ENCODE results near the gene CACNA1I. TPM values are rescaled to one million over a fixed set of nuclear protein-coding genes. Genes with fewer than 3 reads are reported as not detected.
"Not testable (repeated sequence)": the region's sequence is repeated elsewhere in the genome, so short reads cannot be mapped to it uniquely, and the experiment has no call there.

CACNA1I gene
- 1 to 10 TPM in 1 of 6 donors, under 1 TPM in 5; 0.15 to 4.2 (median 0.34) TPM for total RNA-seq

DNA sequence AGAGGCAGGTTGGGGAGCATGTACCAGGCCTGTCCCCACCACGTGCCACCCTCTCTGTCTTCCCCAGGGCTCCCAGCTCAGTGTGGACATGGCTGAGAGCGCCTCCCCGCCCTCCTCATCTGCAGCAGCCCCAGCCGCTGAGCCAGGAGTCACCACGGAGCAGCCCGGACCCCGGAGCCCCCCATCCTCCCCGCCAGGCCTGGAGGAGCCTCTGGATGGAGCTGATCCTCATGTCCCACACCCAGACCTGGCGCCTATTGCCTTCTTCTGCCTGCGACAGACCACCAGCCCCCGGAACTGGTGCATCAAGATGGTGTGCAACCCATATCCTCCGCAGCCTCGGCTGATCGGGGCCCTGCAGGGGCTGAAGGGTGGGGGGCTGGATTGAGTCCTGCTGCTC lies at the start of gene CACNA1I:
CACNA1I (plus strand) TSS at position 89 of the 400 bp plus-strand sequence; CDS start at position 89, 0 bp downstream.
- no peak for DNase-seq
- no peak for TF ChIP-seq POLR2AphosphoS5 (IDR thresholded peaks at IDR 0.05)
- H3K4me1 ChIP-seq: peaks cover 0 to 2% (median 0%) of the 10 kb centered on the region in 4 donors
- H3K27me3 ChIP-seq: no peaks in the 10 kb centered on the region
- ATAC-seq (ENCODE audit: low FRiP score in 2 of 2): no peak
- no peak within 1 kb of the TSS for H3K27ac ChIP-seq
- 81% methylated on average over 14 of the region's 14 CpGs; no CpG with 5 or more reads in 1 of the 2 donors for WGBS, 2 donors
- H3K4me3 ChIP-seq: no peak within 1 kb of the TSS
- no peaks in the 10 kb centered on the region for H3K9me3 ChIP-seq
- no peaks in the 10 kb centered on the region for H3K36me3 ChIP-seq

GRCh38 chr22:39521106-39521885 lies 49.3 kb upstream of the CACNA1I start:
- peak in 1 of 2 donors; percentile 88 for DNase-seq
- H3K9me3 ChIP-seq; ATAC-seq (ENCODE audit: low FRiP score in 2 of 2); H3K27me3 ChIP-seq: not testable (repeated sequence)
- Histone ChIP-seq H3K4me1 (peaks cover 45 to 60% (median 56%) of the 10 kb centered on the region in 4 donors), H3K4me3 (peak overlapping the region; percentile 76 to 98 (median 96)), H3K27ac (peak overlapping the region; percentile 98 to 100 (median 99)), H3K36me3 (peaks cover 19 to 51% (median 34%) of the 10 kb centered on the region in 4 donors)
- WGBS, 2 donors: 0 to 3% methylated on average over 1 to 28 of the region's 28 CpGs

GRCh38 chr22:39522091-39522490 lies 48.5 kb upstream of the CACNA1I start:
- not testable (repeated sequence) for DNase-seq; ATAC-seq (ENCODE audit: low FRiP score in 2 of 2); H3K27me3 ChIP-seq; H3K9me3 ChIP-seq
- Histone ChIP-seq H3K4me1 (peaks cover 50 to 66% (median 58%) of the 10 kb centered on the region in 4 donors), H3K27ac (peak overlapping the region; percentile 98 to 100 (median 99)), H3K36me3 (peaks cover 19 to 44% (median 34%) of the 10 kb centered on the region in 4 donors), H3K4me3 (peak overlapping the region; percentile 76 to 98 (median 96))
- 21 to 25% methylated on average over 5 of the region's 5 CpGs for WGBS, 2 donors

DNA sequence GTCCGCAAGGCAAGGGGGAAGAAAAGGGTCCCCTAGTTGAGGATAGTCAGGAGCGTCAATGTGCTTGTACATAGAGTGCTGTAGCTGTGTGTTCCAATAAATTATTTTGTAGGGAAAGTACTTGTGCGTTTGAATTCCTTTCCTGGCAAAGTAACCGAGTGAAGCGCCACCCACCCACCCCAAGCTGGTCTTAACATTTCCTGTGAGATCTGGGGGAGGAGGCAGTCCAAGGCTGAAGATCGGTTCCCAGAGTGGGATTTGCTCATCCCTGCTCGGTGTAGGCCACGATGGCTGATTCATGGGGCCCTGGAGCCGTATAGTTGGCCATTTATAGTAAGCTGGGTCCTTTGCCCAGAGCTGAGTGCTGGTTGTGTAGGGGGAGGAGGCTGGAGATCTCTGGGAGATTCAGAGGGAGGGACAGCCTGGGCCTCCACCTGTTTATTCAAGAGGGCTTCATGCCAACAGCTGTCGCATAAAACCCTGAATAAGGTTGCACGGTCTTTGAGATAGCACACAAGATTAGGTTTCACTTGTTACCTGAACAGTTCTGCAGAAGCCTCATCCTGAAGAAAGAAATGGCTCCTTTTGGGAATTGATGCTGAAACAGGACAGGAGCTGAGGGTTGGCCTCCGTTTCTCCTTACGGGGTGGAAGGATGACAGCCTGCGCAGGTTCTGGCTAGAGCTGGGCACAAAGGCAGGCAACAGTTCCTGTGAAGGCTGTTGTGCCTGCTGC lies 47.8 kb upstream of the CACNA1I start:
- peak overlapping the region; percentile 36 to 98 (median 87) for H3K4me3 ChIP-seq
- no peaks in the 10 kb centered on the region for H3K27me3 ChIP-seq
- H3K4me1 ChIP-seq: peaks cover 55 to 72% (median 63%) of the 10 kb centered on the region in 4 donors
- TF ChIP-seq EP300 (IDR thresholded peaks at IDR 0.05) (no peak), POLR2A (IDR thresholded peaks at IDR 0.05) (peak in 1 of 4 donors; percentile 33), POLR2AphosphoS5 (IDR thresholded peaks at IDR 0.05) (peak in 1 of 2 donors; percentile 4)
- H3K27ac ChIP-seq: peak overlapping the region; percentile 6 to 100 (median 98)
- ATAC-seq (ENCODE audit: low FRiP score in 2 of 2): no peak
- H3K36me3 ChIP-seq: peaks cover 19 to 44% (median 34%) of the 10 kb centered on the region in 4 donors
- H3K9me3 ChIP-seq: no peaks in the 10 kb centered on the region
- 23% methylated on average over 9 to 14 of the region's 14 CpGs for WGBS, 2 donors
- DNase-seq: no peak

DNA sequence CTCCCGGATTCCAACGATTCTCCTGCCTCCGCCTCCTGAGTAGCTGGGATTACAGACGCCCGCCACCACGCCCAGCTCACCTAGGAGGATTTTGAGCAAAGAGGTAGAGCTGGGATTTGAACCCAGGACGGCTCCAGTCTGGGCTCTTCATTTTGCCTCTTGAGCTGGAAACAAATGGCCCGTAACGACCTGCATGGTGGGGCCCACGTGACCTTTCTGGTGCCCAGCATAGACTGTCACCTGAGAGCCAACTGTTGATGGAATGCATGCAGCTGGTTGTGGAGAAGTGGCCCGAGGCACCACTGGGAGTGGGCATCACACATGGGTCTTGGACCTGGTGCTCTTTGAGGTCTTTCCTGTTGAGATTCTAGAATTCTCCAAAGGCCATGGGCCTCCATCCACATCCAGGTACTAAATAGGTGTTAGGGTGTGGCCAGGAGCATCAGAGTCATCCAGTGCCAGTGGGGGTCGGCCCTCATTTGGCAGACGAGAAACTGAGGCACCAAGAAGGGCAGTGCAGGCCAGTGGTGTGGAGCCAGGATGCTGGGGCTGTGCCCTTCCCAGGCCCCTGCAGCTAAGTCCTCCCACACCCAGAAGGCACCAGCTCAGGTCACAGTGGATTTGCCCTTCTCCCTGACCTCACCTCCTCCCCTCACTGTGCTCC lies 46.3 kb upstream of the CACNA1I start:
- Histone ChIP-seq H3K36me3 (peaks cover 22 to 54% (median 43%) of the 10 kb centered on the region in 4 donors), H3K4me1 (peaks cover 60 to 77% (median 69%) of the 10 kb centered on the region in 4 donors), H3K27ac (peak overlapping the region in 2 of 4 donors; percentile 49 to 57), H3K27me3 (no peaks in the 10 kb centered on the region), H3K4me3 (peak overlapping the region in 1 of 4 donors; percentile 98), H3K9me3 (no peaks in the 10 kb centered on the region)
- DNase-seq (no peak), ATAC-seq (ENCODE audit: low FRiP score in 2 of 2) (no peak)
- TF ChIP-seq POLR2A (IDR thresholded peaks at IDR 0.05): no peak
- TF ChIP-seq CTCF (IDR thresholded peaks at IDR 0.05): no peak
- TF ChIP-seq EP300 (IDR thresholded peaks at IDR 0.05): no peak
- TF ChIP-seq POLR2AphosphoS5 (IDR thresholded peaks at IDR 0.05): no peak
- 70 to 93% methylated on average over 10 to 11 of the region's 13 CpGs for WGBS, 2 donors

DNA sequence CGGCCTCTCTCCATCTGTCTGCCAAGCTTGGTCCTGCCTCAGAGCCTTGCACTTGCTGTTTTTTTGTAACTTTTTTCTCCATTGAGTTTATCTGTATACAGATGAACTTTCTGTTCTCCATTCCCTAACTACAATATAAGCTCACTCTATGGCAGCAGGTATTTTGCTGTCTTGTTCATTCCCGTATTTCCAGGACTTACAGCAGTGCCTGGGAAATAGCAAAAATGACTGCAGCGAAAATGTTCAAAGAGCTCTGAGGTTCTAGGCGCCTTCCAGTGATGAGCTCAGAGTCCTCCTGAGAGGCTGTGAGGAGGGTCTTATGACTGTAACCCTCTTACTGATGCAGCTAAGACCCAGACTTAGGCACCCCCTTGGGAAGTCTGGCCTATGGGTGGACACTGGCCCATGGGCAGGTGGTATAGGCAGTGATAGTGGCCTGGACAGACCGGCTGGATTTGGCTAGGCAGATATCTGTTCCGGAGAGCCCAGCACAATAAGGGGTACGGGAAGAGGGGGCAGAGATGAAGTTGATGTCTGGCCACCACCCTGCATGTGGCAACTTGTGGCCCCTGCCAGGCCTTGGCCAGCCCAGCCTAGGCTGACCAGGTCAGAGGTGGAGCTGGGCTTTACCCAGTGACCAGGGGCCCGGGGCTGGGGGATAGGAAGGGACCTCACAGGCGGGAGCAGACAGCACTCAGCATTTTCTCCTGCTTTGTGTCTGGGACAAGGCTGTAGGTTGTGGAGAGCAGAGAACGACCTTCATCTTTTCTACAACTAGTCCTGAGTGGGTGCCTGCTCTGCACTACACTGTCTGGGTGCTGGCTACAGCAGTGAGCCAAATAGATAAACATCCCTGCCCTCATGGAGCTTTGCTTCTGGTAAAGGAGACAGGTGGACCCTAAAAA lies 45.5 kb upstream of the CACNA1I start:
- WGBS, 2 donors: 81 to 86% methylated on average over 9 to 10 of the region's 10 CpGs
- Histone ChIP-seq H3K36me3 (peaks cover 22 to 62% (median 50%) of the 10 kb centered on the region in 4 donors), H3K27ac (peak overlapping the region; percentile 24 to 57 (median 46)), H3K9me3 (no peaks in the 10 kb centered on the region), H3K27me3 (no peaks in the 10 kb centered on the region), H3K4me1 (peaks cover 66 to 83% (median 76%) of the 10 kb centered on the region in 4 donors), H3K4me3 (no peak overlapping the region)
- ATAC-seq (ENCODE audit: low FRiP score in 2 of 2): no peak
- TF ChIP-seq POLR2A (IDR thresholded peaks at IDR 0.05) (no peak), POLR2AphosphoS5 (IDR thresholded peaks at IDR 0.05) (no peak), CTCF (IDR thresholded peaks at IDR 0.05) (no peak), EP300 (IDR thresholded peaks at IDR 0.05) (no peak)
- DNase-seq: peak in 1 of 2 donors; percentile 45
